Ureter (tissue), 1 donor: ENCODE results near the gene ACSM2B. TPM values are rescaled to one million over a fixed set of nuclear protein-coding genes. Genes with fewer than 3 reads are reported as not detected.
"Not testable (repeated sequence)": the region's sequence is repeated elsewhere in the genome, so short reads cannot be mapped to it uniquely, and the experiment has no call there.

Source experiments
- DNase-seq: peaks from one replicate; pipeline ENCODE4 v3.0.0-alpha.2; 2020; ENCODE audit warnings: low spot score
- total RNA-seq: library from RNA; stranded (reverse); gene quantifications from one replicate; pipeline ENCODE4 v1.2.4, GENCODE V29; 2023
- donor health status: DM: yes; HTN: yes; CAD: no.

Gene ACSM2B, protein sequence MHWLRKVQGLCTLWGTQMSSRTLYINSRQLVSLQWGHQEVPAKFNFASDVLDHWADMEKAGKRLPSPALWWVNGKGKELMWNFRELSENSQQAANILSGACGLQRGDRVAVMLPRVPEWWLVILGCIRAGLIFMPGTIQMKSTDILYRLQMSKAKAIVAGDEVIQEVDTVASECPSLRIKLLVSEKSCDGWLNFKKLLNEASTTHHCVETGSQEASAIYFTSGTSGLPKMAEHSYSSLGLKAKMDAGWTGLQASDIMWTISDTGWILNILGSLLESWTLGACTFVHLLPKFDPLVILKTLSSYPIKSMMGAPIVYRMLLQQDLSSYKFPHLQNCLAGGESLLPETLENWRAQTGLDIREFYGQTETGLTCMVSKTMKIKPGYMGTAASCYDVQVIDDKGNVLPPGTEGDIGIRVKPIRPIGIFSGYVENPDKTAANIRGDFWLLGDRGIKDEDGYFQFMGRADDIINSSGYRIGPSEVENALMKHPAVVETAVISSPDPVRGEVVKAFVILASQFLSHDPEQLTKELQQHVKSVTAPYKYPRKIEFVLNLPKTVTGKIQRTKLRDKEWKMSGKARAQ
- total RNA-seq: not detected

GRCh38 chr16:20576145-20576544, at the start of gene ACSM2B:
Gene ACSM2B, minus strand, starts transcription at chr16:20576367. Its CDS starts 11,522 bp downstream, at chr16:20564845.
- not testable (repeated sequence) for DNase-seq

DNA sequence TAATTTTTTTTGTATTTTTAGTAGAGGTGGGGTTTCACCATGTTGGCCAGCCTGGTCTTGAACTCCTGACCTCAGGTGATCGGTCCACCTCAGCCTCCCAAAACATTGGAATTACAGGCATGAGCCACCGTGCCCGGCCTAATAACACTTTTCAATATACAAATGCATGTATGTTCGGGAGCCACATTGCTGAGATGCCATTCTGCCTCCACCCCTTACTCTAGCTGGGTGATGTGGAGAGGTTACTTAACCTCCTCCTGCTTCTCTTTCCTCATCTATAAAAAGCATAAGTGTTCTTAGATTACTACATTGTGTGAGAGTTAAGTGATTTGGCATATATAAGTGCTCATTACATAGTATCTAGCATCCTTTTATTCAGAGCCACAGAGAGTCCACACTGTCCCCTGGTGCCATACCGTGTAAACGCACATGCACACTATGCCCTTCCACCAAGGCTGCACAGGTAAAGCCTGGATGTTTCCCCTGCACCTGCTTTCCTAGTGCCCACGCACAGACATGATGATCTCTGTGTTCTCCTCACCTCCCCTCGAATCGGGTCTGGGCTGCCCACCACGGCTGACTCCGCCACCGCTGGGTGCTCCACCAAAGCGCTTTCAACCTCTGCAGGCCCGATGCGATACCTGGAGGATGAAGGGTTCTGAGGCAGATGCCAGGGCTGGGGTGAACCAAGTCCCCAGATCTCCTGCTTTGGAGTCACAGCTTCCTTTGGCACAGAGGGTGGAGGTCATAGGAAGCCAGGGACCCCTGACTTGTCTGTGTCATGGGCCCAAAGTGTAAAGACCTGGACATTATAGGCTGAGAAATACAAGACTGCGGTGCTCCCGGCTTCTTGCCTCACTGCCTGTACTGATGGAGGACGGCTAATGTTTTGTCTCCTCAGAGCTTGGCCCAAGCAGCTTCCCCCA, 49.0 kb upstream of the ACSM2B start:
- DNase-seq: no peak

DNA sequence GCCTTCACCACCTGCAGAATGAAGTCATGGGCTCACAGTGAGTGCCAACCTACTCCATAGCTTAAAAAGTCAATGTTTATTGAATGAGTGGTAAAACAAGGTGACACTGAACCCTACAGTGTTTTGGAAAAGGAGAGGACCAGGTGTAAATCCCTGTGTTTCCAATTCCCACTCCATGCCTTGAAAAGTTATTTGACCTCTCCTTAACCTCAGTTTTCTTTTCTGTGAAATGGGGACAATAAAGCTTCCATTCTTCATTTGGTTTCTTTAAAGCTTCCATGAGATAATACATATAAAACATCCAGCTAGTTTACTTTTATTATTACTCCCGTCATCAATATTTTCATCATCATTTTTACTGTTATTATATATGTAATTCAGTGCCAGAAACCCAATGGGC, 48.0 kb upstream of the ACSM2B start:
- DNase-seq: no peak

DNA sequence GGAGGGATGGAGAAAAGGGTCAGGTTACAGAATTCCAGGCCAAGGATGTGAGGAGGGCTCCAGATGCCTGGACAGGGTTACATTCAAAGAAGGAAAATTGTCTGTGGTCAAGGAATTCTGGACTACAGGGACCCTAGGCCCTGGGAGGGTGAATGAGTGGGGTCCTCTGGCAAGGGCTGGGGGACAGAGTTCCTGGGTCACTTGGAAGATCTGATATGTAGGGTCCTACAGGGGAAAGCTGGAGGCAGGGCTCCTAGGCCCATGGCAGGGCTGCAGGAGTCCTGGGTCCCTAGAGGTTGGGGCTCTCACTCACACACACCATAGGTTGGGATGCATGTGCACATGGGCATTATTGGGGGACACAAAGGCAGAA, 46.3 kb upstream of the ACSM2B start:
- no peak for DNase-seq

DNA sequence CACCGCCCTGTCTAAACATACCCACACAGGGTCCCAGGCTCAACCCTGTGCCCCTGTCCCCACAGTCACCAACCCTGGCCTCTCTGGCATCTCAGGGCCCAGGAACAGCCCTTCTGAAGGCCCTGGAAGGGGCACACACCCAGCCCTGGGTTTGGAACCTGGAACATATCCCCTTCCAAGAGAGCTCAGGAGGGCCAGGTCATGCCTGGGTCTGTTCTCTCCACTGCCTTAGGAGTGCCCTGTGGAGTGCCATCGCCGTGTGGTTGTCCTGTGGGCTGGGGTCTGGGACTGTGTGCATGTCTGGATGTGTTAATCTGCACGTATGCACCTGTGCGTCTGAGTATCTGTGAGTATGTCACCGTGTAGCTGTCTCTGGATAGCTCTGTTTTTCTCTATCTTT, 45.2 kb upstream of the ACSM2B start:
- DNase-seq: no peak

- no peak for DNase-seq
Observed at GRCh38 chr16:20620770-20621169, 44.6 kb upstream of the ACSM2B start.

- DNase-seq: no peak
Observed at GRCh38 chr16:20620003-20620402, 43.8 kb upstream of the ACSM2B start.

GRCh38 chr16:20617271-20617670, 41.1 kb upstream of the ACSM2B start:
- DNase-seq: no peak

DNA sequence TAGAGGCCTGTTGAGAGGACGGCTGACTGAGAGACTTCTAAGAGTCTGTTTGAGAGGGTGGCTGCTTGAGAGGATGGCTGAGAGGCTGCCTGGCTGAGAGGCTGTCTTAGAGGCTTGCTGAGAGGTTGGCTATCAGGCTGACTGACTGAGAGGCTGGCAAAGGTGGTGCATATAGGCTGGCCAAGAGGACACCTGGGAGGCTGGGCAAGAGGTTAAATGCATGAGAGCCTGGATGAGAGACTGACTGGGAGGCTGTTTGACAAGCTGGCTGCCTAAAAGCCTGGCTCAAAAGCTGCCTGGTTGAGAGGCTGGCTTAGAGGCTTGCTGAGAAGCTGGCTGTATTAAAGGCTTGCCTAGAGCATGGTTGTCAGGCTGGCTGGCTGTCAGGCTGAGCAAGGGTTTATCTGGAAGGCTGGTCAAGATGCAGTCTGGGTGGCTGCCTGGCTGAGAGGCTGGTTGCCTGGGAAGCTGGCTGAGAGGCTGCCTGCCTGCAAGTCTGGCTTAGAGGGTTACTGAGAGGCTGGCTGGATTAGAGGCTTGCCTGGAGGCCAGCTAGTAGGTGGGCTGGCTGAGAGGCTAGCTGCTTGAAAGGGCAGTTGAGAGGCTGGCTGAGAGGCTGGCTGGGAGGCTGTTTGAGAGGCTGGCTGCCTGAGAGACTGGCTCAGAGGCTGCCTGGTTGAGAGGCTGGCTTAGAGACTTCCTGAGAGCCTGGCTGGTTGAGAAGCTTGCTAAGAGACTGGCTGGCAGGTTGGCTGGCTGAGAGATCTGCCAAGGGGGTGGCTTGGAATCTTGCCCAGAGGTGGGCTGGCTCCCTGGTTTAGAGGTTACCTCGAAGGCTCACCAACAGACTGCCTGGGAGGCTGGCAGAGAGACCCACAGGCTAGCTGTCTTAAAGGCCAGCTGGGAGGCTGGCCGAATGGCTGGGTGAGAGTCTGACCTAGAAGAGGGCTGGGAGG, 38.3 kb upstream of the ACSM2B start:
- no peak for DNase-seq

DNA sequence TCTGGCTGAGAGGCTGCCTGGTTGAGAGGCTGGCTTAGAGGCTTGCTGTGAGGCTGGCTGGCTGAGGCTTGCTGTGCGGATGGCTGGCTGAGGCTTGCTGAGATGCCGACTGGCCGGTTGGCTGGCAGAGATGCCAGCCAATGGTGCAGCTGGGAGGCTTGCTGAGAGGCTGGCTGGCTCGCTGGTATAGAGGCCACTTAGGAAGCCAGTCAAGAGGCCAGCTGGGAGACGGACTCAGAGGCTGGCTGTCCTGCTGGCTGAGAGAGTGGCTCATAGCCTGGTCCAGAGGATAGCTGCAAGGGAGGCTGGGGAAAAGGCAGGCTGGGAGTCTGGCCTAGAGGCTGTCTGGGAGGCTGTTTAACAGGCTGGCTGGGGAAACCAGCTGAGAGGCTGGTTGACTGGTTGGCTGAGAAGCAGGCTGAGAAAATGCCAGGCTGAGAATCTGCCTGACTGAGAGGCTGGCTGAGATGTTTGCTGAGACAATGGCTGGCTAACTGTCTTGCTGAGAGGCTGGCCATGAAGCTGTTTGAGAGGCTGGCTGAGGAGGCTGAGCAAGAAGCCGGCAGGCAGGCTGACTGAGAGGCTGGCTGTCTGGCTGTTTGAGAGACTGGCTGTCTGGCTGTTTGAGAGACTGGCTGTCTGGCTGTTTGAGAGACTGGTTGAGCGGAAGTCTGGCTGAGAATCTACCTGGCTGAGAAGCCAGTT, 37.5 kb upstream of the ACSM2B start:
- DNase-seq: no peak

DNA sequence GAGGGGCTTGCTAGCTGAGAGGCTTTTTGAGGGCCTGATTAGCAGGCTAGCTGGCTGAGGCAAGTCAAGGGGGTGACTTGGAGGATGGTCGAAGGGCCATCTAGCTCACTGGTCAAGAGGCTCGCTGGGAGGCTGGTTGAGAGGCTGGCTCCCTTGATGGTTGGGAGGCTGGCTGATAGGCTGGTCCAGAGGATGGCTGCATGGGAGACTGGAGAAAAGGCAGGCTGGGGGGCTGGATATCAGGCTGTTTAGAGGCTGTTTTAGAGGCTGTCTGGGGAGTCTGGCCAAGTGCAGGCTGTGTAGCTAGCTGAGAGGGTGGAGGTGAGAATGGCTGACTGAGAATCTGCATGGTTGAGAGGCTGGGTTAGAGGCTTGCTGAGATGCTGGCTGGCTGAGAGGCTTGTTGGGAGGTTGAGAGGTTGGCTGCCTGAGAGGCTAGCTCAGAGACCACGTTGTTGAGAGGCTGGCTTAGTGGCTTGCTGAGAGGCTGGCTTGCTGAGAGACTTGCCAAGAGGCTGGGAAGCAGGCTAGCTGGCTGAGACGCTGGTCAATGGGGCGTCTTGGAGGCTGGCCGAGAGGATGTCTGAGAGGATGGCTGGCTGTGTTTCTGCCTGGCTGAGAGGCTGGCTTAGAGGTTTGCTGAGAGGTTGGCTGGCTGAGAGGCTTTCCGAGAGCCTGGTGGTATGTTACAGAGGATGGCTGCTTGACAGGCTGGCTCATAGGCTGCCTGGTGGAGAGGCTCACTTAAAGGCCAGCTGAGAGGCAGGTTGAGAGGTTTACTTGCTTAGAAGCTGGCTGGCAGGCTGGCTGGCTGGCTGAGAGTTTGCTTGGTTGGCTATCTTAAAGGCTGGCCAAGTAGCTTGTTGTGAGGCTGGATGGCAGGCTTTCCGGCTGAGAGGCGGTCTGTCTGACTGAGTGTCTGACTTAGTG, 36.6 kb upstream of the ACSM2B start:
- no peak for DNase-seq

GRCh38 chr16:20611975-20612481, 35.9 kb upstream of the ACSM2B start:
- DNase-seq: peak; percentile 68

GRCh38 chr16:20611350-20611902, 35.3 kb upstream of the ACSM2B start:
- no peak for DNase-seq

- DNase-seq: no peak
Observed at GRCh38 chr16:20610892-20611349, 34.8 kb upstream of the ACSM2B start.

- no peak for DNase-seq
Observed at GRCh38 chr16:20610211-20610891, 34.2 kb upstream of the ACSM2B start.

DNA sequence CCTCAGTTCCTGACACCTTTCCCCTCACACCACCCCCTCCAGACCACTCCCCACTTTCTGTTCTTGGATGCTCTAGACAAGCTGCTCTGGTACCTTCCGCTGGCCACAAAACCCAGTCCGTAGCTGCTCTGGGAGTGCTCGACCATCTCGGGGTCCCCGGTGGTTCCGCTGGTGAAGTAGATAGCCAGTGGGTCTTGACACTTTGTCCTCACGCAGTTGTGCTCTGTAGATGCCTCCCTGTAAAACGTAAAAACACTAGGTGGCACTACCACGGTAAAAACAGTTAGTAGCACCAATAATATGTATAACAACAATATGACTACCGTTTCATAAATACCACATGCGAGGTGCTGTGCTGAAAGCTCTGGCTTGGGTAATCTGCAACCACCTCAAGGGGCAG, 26.0 kb upstream of the ACSM2B start:
- DNase-seq: not testable (repeated sequence)

DNA sequence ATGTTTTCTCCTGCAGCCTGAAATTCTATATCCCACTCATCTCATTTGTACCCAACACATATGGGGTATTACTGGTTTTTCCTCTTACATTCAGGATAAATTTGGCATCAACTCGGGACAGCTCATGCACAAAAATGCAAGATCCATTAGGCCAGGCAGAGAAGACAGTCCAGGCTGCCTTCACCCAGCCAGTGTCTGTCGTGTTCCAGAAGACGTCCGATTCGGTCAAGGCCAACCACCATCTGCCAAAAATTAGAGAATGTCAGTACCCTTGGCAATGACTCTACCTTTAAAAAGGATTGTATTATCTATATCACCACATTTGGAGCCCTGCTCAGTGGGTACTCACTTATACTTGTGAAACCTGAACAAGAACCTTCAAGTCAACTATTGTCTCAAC, 23.3 kb upstream of the ACSM2B start:
- not testable (repeated sequence) for DNase-seq

- no peak for DNase-seq
Observed at GRCh38 chr16:20598832-20599469, 22.8 kb upstream of the ACSM2B start.
